GM18861 (cell line): ENCODE results near the gene GPT2.
A peak's percentile ranks its signal among the peaks of the same experiment; 100 is the strongest.
"Not testable (repeated sequence)": the region's sequence is repeated elsewhere in the genome, so short reads cannot be mapped to it uniquely, and the experiment has no call there.

Experiments
- ATAC-seq: cut with Tn5 transposase; IDR thresholded peaks from one replicate; pipeline ENCODE4 v1.9.1; 2021; ENCODE audit not compliant: unreplicated experiment

GPT2 gene

DNA sequence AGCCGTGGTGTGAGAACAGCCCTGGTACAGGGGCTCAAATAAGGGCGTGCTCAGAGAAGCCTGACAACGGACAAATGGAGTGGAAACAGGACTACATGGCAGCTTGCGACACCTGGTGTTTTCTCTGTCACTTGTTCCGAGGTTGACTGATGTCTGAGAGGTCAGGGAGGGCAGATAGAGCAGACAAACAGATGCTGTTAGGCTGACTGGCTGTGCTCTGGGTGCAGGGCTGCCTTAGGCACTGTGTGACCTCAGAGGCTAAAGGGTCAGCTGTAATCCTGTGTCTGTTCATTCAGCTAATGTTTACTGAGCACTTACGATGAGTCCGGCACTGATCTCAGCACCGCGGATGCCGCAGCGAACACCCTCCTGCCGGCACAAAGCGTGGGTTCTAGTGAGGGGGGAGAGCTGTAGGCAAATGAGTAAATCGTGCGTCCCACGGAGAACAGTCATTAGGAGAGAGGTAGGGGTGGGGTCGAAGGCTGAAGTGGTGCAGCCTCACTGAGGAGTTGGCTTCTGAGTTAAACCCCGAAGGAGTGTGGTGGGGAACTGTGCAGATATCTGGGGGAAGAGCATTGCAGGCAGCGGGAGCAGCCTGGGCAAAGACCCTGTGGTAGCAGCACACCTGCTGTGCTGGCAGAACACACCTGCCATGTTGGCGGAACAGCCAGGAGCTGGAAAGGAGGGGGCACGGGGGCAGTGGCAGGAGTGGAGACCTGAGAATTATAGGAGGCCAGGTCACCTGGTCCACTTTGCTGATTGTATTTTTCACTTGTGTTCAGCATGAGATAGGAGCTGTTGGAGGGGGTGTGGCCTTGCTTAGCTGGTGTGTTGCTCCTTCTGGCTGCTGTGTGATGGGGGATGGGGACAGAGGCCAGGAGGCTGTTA is 35.0 kb downstream of the GPT2 start:
- peak; percentile 94 for ATAC-seq

DNA sequence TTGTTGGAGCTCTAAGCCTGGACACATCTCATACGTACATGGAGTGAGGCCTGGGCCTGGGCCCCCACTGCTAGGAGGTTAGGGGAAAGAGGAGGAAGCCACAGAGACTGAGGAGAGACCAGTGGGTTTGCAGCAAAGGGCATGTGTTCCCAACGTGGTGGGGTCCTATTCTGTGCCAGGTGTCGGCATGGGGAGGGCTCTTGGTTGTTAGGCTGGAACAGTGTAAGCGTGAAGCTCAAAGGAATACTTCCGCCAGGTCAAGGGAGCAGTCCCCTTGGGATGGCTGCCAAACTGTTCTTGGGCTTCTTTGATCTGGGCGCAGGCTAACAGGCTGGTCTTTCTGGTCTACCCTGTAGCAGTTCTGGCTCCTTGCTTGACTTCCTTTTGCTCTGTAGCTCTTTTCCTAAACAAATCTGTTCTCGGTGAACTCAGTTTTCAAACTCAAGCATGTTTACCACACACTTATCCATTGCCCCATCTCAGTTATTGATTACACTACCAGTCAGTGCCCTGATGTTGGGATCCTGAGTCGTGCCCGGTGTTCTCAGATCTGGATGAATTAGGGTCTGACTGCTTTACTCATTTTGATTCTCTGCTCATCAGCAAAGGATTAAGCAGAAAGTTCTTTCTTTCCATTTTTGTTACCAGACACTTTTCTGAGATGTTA is 36.4 kb downstream of the GPT2 start:
- no peak for ATAC-seq

DNA sequence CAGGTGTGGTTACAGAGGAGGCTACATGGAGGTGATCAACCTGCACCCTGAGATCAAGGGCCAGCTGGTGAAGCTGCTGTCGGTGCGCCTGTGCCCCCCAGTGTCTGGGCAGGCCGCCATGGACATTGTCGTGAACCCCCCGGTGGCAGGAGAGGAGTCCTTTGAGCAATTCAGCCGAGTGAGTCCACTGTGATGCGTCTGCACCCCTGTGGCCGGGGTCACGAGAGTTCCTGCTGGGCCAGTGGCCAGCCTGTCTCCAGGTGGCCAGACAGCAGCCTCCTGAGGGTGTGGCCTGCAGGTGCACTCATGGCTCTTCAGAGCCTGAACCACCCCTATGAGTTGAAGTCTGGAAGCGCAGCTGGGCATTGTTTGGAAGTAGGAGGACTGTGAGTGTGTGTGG is 38.1 kb downstream of the GPT2 start:
- no peak for ATAC-seq

DNA sequence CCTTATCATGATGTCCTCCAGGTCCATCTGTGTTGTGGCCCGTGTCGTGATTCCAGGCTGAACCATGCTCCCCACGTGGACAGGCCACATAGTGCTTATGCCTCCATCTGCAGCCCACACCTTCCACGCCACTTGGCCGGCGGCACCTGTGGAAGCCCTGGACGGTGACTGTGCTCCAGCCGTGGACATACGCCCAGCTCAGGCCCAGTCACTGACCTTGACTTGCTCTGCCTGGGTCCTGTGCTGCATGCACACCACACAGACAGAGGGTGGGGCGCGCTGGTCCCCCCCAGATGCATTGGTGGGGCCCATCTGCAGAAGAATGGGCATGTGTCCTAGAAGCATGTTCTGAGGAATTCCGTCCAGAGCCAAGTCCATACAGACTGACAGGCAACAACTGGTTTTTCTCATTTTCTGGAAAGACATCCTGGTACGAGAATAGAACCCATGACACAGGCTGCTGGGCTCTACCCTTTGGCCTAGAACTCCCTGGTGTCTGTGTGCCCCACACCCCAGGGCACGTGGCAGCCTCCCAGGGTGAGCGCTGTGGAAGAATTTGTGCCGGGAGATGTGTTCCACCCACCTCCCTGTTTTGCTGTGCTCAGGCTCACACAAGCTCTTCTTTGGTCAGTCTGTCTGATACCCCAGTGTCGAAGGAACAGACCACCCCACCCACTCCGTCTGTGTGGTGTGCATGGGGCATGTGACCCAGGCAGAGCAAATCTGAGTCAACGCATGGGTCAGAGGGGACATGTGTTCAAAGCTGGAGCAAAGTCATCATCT is 39.5 kb downstream of the GPT2 start:
- no peak for ATAC-seq

DNA sequence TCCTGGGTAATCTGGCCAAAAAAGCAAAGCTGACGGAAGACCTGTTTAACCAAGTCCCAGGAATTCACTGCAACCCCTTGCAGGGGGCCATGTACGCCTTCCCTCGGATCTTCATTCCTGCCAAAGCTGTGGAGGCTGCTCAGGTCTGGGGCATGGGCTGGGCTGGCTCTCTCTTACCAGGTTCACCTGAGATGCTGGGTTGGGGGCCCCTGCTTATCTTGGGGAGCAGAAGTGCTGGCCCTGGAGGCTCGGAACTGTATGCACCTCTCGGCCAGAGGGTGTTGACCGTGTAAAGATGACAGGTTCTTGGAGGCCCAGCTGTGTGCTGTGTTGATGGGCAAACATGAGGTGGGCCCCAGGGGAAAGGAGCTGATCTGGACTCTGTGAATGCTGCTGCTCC is 40.2 kb downstream of the GPT2 start:
- no peak for ATAC-seq

DNA sequence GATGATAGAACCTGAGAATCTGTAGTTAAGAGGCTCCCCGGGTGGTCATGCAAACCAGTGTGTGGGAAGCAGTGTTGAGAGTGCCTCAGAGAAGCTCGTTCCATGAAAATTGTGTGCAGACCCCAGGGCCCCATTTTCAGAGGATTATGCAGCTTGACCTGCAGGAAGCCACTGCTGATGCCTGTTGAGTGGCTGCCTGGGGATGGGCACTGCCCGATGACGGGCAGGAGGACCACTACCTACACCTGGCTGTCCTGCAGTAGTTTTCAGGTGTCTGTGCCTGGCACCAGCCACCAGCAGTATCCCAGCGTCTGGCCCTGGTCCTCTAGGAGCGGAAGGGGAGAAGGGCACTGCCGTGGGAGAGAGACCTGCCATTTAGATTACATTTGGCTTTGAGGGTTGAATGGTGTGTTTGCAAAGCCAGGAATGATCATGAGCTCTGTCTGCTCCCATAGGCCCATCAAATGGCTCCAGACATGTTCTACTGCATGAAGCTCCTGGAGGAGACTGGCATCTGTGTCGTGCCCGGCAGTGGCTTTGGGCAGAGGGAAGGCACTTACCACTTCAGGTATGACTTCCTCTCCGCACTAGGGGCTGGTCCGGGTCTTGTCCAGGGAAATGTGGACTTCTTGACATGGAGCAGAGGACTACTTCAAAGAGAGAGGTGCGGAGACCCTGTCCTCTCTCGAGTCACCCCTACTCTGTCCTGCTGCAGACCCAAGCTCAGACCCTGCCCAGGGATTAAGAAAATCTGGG is 42.5 kb downstream of the GPT2 start:
- no peak for ATAC-seq

DNA sequence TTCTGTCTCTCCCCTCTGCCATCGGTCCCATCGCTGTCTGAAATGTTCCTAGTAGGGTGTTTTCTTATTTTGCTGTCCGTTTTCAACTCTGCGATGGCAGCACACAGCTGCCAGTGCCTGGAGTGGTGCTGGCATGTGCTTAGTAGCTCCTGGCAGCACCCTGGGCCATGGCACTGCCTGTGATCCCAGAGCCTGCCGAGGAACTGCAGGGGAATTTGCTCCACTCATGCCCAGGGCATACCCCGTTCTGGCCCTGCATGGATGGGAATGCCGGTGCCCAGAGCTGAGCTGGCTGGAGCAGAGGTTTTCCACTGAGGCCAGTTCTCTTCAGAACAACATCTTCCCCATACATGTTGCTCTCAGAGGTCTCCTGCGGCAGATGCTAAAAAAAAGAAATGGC is 43.1 kb downstream of the GPT2 start:
- ATAC-seq: no peak

DNA sequence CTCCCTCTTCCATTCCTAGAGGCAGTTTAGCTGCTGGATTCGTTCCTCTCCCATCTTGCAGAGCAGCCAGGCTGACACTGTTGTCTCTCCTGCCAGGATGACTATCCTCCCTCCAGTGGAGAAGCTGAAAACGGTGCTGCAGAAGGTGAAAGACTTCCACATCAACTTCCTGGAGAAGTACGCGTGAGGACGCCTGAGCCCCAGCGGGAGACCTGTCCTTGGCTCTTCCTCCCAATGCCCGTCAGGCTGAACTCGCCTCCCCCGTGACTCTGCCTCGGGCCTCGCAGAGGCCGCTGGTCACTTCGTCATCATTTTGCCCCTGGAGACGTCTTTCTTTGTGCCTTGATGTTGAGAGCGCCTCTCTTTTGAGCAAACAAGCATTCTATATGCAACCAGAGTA is 44.6 kb downstream of the GPT2 start:
- no peak for ATAC-seq

DNA sequence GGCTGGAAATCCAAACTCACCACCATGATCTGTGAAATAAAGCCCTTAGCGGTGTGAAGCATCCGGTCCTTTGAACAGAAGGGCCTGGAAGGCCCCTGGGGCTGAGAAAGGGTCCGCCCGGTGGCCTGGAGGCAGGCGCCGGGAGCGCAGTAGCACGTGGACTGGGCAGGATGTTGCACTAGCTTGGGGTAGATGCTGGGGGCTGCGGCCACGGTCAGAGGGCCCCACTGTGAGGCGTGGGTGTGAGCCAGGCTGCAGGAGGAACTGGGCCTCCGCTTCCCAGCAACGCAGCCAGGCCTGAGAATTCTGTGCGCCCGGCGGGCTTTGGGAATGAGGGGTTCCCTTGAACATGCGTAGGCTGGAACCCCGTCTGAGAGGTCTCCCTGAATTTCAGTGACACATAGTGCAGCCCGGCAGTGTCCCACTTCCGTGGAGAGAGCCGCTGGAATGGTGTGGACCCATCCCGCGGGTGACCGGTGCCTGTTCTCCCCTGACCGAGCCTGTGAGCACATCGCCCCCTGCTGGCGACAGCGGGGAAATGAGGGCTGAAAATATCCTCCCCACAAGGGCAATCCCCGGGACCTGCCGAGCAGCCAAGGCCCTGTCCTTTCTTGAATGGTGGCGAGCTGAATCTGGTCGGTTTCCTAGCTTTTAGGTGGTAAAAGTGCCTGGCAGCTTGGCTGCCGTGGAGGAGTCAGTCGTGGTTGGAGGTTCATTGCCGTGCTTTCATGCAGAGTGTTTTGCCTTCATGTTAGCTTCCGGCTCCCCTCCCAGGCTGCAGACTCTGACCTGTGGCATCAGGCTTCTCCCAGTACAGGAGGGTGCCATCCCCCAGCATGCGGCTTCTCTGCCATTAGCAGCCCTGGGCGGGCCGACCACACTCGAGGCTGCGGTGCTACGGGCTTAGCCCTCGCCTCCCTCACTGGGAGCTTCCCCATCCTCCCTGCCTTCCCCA is 45.5 kb downstream of the GPT2 start:
- ATAC-seq: no peak

DNA sequence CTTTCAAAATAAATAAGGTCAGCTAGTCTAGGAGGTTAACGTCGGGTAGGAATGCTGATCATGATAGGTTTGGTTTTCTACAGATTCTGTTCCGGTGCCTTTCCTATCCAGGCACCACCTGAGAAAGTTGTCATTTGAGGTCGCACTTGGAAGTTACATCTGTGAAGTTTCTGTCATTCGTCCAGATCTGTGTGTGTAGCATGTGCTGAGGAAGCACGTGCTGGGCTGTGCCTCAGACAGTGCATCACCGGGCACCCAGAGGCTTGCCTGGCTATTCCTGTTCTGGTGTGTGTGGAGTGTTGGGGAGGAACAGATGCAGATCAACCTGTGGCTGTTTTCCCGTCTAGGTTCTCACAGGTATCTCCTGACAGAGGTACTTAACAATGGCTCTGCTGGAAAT is 46.7 kb downstream of the GPT2 start:
- ATAC-seq: no peak

DNA sequence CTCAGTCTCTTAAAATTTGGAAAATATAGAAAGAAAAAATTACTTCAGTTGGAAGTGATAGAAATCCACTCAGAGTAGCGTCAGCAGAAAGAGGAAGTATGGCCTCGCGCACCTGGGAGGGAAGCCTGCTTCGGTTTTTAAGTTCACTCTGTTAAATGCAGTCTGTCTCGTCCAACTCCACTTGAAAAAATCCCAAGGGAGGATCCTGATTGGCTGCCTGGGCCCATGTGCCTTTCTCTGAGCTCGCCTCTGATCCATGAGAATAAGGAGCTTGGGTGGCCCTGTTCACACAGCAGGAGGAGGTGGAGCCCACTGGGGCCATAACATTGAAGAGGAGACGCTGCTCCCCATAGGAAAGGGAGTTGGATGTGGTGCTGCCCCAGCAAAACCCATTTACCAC is 48.6 kb downstream of the GPT2 start:
- no peak for ATAC-seq

DNA sequence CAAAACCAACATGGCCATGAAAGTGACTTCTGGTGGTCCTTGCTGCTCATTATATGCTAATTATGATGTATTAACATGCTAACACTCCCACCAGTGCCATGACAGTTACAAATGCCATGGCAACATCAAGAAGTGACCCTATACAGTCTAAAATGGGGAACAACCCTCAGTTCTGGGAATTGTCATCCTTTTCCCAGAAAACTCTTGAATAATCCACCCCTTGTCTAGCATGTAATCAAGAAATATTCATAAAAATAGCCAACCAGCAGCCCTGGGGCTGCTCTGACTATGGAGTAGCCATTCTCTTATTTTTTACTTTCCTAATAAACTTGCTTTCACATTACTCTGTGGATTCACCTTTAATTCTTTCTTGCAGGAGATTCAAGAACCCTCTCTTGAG is 53.4 kb downstream of the GPT2 start:
- ATAC-seq: no peak

DNA sequence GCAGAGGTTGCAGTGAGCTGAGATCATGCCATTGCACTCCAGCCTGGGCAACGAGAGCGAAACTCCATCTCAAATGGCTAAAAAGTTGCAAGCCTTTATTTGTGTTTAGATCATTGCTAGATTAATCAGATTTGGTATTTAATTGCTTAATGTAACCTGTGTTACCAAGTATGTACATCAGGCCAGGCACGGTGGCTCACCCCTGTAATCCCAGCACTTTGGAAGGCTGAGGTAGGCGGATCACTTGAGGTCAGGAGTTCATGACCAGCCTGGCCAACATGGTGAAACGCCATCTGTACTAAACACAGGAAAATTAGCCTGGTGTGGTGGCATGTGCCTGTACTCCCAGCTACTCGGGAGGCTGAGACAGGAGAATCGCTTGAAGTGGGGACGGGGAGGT is 60.6 kb downstream of the GPT2 start:
- ATAC-seq: not testable (repeated sequence)

DNA sequence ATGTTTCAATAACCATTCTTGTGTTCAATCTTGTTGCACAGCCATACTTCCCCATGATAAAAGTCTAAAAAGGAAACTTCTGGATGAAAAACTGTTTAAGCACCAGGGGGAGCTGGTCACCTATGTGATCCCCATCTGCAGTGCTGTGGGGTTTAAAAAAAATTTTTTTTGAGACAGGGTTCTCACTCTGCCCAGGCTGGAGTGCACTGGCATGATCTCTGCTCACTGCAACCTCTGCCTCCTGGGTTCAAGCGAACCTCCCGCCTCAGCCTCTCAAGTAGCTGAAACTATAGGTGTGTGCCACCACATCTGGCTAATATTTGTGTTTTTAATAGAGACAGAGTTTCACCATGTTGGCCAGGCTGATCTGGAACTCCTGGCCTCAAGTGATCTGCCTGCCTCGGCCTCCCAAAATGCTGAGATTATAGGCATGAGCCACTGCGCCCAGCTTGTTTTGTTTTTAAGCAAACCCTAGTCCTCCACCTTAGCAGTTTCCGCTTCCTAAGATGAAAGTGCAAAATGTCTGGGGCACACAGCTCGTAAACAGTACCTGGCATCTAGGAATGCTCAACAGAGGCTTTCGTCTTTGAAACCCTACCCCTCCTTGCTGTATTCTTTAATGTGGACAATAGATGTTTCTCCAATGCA is 63.9 kb downstream of the GPT2 start:
- ATAC-seq: no peak

DNA sequence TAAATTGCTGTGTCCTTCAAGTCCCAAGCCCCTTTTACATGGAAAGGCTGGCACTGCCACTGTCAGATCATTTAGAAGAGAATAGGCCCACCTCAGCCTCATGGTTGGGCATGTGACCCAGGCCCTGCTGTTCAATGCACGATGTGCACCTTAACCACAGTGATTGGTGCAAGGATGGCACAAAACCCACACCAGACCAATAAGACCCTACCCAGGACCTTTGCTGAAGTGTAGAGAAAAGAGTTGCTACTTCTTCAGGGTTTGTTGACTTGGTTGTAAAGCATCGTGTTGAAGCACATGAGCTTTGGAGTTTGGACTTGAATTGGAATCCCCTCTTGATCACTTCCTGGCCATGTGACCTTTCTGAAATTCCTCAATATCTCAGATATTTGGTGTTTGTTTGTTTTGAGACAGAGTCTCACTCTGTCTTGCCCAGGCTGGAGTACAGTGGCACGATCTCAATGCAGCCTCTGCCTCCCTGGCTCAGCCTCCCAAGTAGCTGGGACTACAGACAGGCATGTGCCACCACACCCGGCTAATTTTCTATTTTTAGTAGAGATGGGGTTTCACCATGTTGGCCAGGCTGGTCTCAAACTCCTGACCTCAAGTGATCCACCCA is 64.5 kb downstream of the GPT2 start:
- no peak for ATAC-seq

DNA sequence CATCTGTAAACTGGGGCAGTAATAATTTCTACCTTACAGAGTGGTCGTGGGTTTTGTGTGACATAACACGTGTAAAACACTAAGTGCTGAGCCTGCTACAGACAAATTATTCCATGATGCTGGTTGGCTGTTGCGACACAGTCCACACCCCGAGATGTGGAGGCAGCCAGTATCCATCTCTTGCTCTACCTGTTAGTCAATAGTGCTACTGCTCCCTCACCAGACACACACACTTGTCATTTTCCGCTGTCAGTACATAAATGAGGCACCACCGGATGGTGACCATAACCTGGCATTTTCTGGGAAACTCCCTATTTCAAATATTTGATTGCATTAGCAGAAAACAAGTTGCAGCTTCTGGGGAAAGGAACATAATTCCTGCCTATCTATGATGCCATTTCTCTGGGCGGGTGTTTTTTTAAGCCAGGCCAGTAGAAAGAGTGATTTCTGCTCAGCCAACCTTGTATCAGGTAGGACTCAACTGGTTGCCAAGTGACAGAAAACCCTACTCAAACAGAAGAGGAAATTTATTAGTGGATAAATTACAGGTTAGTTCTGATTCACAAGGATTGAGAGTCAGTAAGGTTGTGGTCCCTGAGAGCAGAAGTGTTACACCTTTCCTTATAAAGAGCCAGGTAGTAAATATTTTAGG is 65.2 kb downstream of the GPT2 start:
- ATAC-seq: no peak

DNA sequence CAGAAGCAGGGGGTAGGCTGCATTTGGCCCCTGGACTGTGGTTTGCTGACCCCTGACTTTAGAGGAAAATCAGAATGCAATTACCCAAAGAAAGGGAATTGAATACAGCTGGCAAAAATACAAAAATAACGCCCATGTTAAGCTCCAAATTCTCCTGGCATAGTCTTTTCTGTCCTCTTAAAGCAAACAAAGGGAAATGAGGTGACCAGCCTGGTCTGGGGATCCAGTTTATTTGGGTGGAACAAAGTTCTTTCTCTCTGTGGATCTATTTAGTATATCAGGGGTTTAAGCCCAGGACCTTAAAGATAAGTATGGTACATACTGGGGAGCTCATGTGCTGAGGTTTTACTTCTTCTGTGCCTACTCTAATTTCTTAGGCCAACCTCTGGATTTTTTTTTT is 65.8 kb downstream of the GPT2 start:
- no peak for ATAC-seq

DNA sequence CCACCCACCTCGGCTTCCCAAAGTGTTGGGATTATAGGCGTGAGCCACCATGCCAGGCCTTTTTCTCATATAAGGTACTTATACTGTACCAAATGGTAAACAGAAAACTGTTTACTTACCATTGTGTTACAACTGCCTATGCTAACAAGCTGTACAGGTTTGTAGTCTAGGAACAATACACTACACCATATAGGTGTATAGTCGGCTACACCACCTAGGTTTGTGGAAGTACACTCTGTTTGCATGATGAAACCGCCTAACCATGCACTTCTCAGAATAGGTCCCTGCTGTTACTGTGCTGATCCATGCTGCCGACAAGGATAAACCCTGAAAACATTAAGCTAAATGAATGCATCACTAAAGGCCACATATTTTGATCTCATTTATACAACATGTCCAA is 70.4 kb downstream of the GPT2 start:
- no peak for ATAC-seq
